DOHH2 (cell line): ENCODE results near the gene CRY1.

Experiments used
- CTCF ChIP-seq: fragments of 200-600 bp; sonication (generic); IDR thresholded peaks from one replicate; pipeline ENCODE4 v1.5.1; 2014; ENCODE audit warnings: antibody characterized with exemption, mild to moderate bottlenecking, low read depth, low read length; ENCODE audit not compliant: poor library complexity, severe bottlenecking
- EZH2phosphoT487 ChIP-seq: fragments of 200-600 bp; sonication (generic); IDR thresholded peaks from 2 replicates; pipeline ENCODE4 v1.6.1; 2017; ENCODE audit warnings: borderline replicate concordance, mild to moderate bottlenecking, antibody characterized with exemption, low read length, moderate library complexity, mixed read lengths

DNA sequence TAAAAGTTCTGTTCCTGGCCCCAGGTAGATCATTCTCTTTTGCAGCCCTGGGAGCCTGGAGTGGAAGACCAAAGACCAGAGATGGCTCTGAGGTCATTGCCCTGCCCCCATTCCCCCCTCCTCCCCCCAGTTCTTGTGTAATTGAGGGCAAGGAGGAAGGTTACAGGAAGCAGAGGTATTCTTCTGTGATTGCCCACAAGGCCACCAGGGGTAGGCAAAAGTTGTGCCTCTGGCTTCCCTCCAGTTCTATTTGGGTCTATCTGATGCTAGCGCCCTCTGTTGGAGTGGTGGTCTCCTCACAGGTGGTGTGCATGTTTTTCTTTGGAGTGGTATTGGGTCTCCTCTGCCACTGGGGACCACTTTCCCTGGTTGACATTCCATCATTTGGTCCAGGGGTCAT lies 41.2 kb upstream of the CRY1 start:
- peak; percentile 61 for TF ChIP-seq CTCF
- no peak for TF ChIP-seq EZH2phosphoT487
